ENCODE data around the gene GRIA4.

- TF ChIP-seq EZH2 (IDR thresholded peaks at IDR 0.05; ENCODE audit: borderline replicate concordance, low read depth, low read length, poor library complexity, severe bottlenecking): no peak
- TF ChIP-seq CTCF (conservative IDR thresholded peaks at IDR 0.05; ENCODE audit: low read depth, low read length): no peak
These were observed 289.9 kb downstream of the GRIA4 start for GRCh38 chr11:105899772-105900171.

Data from A673 (cell line).